OCI-LY3 (cell line): ENCODE results near the gene C17orf50.

ENCODE experiments used
- EZH2phosphoT487 ChIP-seq: fragments of 200-600 bp; shearing (Covaris generic); IDR thresholded peaks from 2 replicates; pipeline ENCODE4 v1.6.1; 2018; ENCODE audit warnings: antibody characterized with exemption, mixed run types, low read depth
- TF ChIP-seq, protein P1 (sequence below): fragments of 200-600, 300-600 bp; sonication (generic); IDR thresholded peaks from 2 replicates; pipeline ENCODE4 v1.5.1; 2014; ENCODE audit warnings: antibody characterized with exemption, low read length, low read depth

DNA sequence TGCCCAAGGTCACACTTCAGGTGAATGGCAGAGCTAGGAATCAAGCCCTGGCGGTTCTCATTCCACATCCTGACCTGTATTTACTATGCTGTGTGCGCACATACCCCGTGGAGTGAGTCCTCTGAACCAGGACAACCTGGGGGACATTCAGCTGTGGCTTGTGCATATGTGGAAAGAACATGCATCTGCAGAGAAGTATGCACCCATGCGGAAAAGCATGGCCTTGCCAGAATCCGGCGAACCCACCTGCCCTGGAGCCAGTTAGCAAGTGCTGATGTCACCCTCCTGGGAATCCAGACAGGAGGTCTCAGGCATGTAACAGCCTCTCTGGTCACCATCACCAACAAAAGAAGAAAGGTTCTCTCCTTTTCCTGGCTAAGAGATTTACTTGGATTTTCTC lies 27.3 kb upstream of the C17orf50 start:
- TF ChIP-seq, protein P1, sequence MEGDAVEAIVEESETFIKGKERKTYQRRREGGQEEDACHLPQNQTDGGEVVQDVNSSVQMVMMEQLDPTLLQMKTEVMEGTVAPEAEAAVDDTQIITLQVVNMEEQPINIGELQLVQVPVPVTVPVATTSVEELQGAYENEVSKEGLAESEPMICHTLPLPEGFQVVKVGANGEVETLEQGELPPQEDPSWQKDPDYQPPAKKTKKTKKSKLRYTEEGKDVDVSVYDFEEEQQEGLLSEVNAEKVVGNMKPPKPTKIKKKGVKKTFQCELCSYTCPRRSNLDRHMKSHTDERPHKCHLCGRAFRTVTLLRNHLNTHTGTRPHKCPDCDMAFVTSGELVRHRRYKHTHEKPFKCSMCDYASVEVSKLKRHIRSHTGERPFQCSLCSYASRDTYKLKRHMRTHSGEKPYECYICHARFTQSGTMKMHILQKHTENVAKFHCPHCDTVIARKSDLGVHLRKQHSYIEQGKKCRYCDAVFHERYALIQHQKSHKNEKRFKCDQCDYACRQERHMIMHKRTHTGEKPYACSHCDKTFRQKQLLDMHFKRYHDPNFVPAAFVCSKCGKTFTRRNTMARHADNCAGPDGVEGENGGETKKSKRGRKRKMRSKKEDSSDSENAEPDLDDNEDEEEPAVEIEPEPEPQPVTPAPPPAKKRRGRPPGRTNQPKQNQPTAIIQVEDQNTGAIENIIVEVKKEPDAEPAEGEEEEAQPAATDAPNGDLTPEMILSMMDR = no peak
- no peak for TF ChIP-seq EZH2phosphoT487
